ENCODE measurements around the gene WASHC3. TPM values are rescaled to one million over a fixed set of nuclear protein-coding genes. Genes with fewer than 3 reads are reported as not detected.

WASHC3 gene
- total and polyA plus RNA-seq, 11 donors = 34.8 to 65.5 (median 43.0) TPM

- H3K27ac ChIP-seq = no peak overlapping the region
- ATAC-seq (no peak), DNase-seq (no peak)
- H3K4me1 ChIP-seq = peaks cover 0 to 13% (median 0%) of the 10 kb centered on the region in 12 donors
- no peaks in the 10 kb centered on the region for H3K27me3 ChIP-seq
- H3K4me3 ChIP-seq = no peak overlapping the region
- intact Hi-C loops (cut with DNase I) = no loop called here
- H3K9me3 ChIP-seq = no peaks in the 10 kb centered on the region
- peaks cover 0 to 58% (median 52%) of the 10 kb centered on the region in 9 donors for H3K36me3 ChIP-seq
- TF ChIP-seq POLR2A (IDR thresholded peaks at IDR 0.05) = no peak
- no peak for TF ChIP-seq CTCF (IDR thresholded peaks at IDR 0.05)
Observed at GRCh38 chr12:102059343-102059742, 2.4 kb downstream of the WASHC3 start.

DNA sequence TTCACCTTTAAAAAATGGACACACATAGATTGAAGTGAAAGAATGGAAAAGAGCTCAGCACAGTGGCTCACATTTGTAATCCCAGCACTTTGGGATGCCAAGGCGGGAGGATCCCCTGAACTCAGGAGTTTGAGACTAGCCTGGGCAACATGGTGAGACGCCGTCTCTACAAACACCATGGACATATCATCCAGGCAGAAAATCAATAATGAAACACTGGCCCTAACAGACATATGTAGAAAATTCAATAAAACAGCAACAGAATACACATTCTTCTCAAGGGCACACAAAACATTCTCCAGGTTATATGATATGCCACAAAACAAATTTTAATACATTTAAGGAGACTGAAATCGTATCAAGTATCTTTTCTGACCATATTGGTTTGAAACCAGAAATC, 7.4 kb downstream of the WASHC3 start:
- TF ChIP-seq POLR2A (IDR thresholded peaks at IDR 0.05) = no peak
- TF ChIP-seq CTCF (IDR thresholded peaks at IDR 0.05) = no peak
- peaks cover 0 to 11% (median 0%) of the 10 kb centered on the region in 12 donors for H3K4me1 ChIP-seq
- no peak overlapping the region for H3K27ac ChIP-seq
- WGBS, 4 donors = 95 to 97% (median 97%) methylated on average over 4 of the region's 4 CpGs
- intact Hi-C loops (cut with DNase I) = no loop called here
- H3K27me3 ChIP-seq = no peaks in the 10 kb centered on the region
- no peak for DNase-seq
- H3K9me3 ChIP-seq = no peaks in the 10 kb centered on the region
- H3K36me3 ChIP-seq = peaks cover 0 to 97% (median 82%) of the 10 kb centered on the region in 9 donors
- no peak for ATAC-seq
- H3K4me3 ChIP-seq = no peak overlapping the region

- peak in 1 of 4 donors; percentile 20 for ATAC-seq
- intact Hi-C loops (cut with DNase I) = no loop called here
- no peak for TF ChIP-seq POLR2A (IDR thresholded peaks at IDR 0.05)
- TF ChIP-seq CTCF (IDR thresholded peaks at IDR 0.05) = no peak
Observed at GRCh38 chr12:102053062-102053349, 8.8 kb downstream of the WASHC3 start.

GRCh38 chr12:102052192-102053061, 9.4 kb downstream of the WASHC3 start:
- DNase-seq = peak in 2 of 5 donors; percentile 21 to 45

More at GRCh38 chr12:102053062-102053349, 8.8 kb downstream of the WASHC3 start:
- Histone ChIP-seq H3K27ac (no peak overlapping the region), H3K4me1 (peaks cover 0 to 4% (median 0%) of the 10 kb centered on the region in 12 donors), H3K9me3 (no peaks in the 10 kb centered on the region), H3K27me3 (no peaks in the 10 kb centered on the region), H3K4me3 (no peak overlapping the region), H3K36me3 (peaks cover 0 to 97% (median 84%) of the 10 kb centered on the region in 9 donors)
- DNase-seq = peak in 2 of 5 donors; percentile 7 to 21

More at GRCh38 chr12:102052192-102053061, 9.4 kb downstream of the WASHC3 start:
- intact Hi-C loops (cut with DNase I) = no loop called here
- Histone ChIP-seq H3K36me3 (peaks cover 0 to 98% (median 84%) of the 10 kb centered on the region in 9 donors), H3K9me3 (no peaks in the 10 kb centered on the region), H3K4me3 (no peak overlapping the region), H3K27me3 (no peaks in the 10 kb centered on the region), H3K27ac (no peak overlapping the region), H3K4me1 (peaks cover 0 to 4% (median 0%) of the 10 kb centered on the region in 12 donors)
- TF ChIP-seq POLR2A (IDR thresholded peaks at IDR 0.05) = no peak
- no peak for TF ChIP-seq CTCF (IDR thresholded peaks at IDR 0.05)
- 85 to 99% (median 96%) methylated on average over 1 to 4 of the region's 4 CpGs for WGBS, 4 donors
- ATAC-seq = peak in 1 of 4 donors; percentile 15

Measured in heart left ventricle (tissue), 16 donors.